A673 (cell line): ENCODE measurements around the gene LRRC47.

Source experiments
- EZH2 ChIP-seq: fragments of 200-600 bp; sonication (generic); IDR thresholded peaks from 2 replicates; pipeline ENCODE4 v1.6.1; 2017; ENCODE audit warnings: borderline replicate concordance, low read depth, mild to moderate bottlenecking, mixed read lengths, antibody characterized with exemption, low read length; ENCODE audit not compliant: poor library complexity, severe bottlenecking
- TF ChIP-seq, protein P1 (sequence below): fragments of 300-800, 200-600 bp; sonication (generic); conservative IDR thresholded peaks from 2 replicates; pipeline ENCODE4 v1.5.1; 2017; ENCODE audit warnings: low read depth, mild to moderate bottlenecking, antibody characterized with exemption, low read length, moderate library complexity, mixed read lengths

DNA sequence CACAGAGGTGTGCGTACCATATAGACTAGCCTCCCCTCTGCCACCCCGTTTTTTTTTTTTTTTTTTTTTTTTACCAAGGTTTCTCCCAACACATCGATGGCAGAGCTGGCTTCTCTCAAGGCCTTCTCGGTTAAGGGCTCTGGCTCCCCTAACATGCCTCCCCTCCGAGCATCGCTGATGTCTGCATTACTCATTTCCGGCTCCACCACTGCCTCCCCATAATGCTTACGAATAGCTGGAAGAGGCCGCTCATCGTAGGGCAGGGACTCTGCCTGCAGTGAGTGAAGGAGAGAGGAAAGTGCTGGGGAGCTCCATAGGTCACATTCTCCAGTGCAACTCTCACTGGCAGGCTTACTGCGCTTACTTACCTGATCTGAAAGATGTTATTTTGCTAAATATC, 40.1 kb upstream of the LRRC47 start:
- TF ChIP-seq, protein P1, sequence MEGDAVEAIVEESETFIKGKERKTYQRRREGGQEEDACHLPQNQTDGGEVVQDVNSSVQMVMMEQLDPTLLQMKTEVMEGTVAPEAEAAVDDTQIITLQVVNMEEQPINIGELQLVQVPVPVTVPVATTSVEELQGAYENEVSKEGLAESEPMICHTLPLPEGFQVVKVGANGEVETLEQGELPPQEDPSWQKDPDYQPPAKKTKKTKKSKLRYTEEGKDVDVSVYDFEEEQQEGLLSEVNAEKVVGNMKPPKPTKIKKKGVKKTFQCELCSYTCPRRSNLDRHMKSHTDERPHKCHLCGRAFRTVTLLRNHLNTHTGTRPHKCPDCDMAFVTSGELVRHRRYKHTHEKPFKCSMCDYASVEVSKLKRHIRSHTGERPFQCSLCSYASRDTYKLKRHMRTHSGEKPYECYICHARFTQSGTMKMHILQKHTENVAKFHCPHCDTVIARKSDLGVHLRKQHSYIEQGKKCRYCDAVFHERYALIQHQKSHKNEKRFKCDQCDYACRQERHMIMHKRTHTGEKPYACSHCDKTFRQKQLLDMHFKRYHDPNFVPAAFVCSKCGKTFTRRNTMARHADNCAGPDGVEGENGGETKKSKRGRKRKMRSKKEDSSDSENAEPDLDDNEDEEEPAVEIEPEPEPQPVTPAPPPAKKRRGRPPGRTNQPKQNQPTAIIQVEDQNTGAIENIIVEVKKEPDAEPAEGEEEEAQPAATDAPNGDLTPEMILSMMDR = no peak
- TF ChIP-seq EZH2 = no peak
